HCT116 (cell line): ENCODE data around the gene FCER1A. TPM values are rescaled to one million over a fixed set of nuclear protein-coding genes. Genes with fewer than 3 reads are reported as not detected.

Source experiments
- ATAC-seq: fragments of 200-7000 bp; cut with Tn5 transposase; 2 replicates; pipeline ENCODE4 v1.9.1; 2020; ENCODE audit warnings: mild to moderate bottlenecking, moderate library complexity
- BruUV-seq: library from RNA; stranded (reverse); fragments of 400-500 nt; replicated peaks from 2 replicates; lab custom pipeline; 2021; lab: Mats Ljungman, UMichigan
- CTCF ChIA-PET: fragments of 300-600 bp; sonication (Branson Sonifier 250); formaldehyde crosslinking; loops from one replicate; lab custom pipeline; 2021; ENCODE audit warnings: antibody characterized with exemption; lab: Charles Lee
- POLR2A ChIA-PET: fragments of 300-600, 350-600 bp; sonication (Branson Sonifier 250); formaldehyde crosslinking; loops from one replicate; lab custom pipeline; 2021; ENCODE audit warnings: antibody characterized with exemption; lab: Charles Lee
- RAD21 ChIA-PET, 2 experiments: fragments of 300-600 bp; sonication (Branson Sonifier 250); formaldehyde crosslinking; loops; one replicate each; lab custom pipeline; 2023; ENCODE audit warnings: low total read pairs in 2 of 2; ENCODE audit not compliant: uncharacterized antibody in 2 of 2, unreplicated experiment in 2 of 2, low non-redundant PET in 1 of 2; lab: Charles Lee
- DNase-seq: peaks from one replicate; pipeline ENCODE4 v3.0.0-alpha.2; 2010; ENCODE audit warnings: low read depth, low spot score
- H2AFZ ChIP-seq: fragments of 200-600 bp; shearing (Covaris generic), sonication (generic); 2 replicates; pipeline ENCODE4 v1.6.1; 2017; ENCODE audit warnings: low read depth, mixed run types, mixed read lengths, antibody characterized with exemption, low read length; ENCODE audit not compliant: poor library complexity, severe bottlenecking
- H3K27ac ChIP-seq: 2 replicates; pipeline ENCODE4 v1.5.1; 2012; ENCODE audit warnings: low read depth, low read length
- H3K27me3 ChIP-seq: fragments of 200-600 bp; sonication (generic); 2 replicates; pipeline ENCODE4 v1.6.1; 2016; ENCODE audit warnings: mixed run types, low read length, mixed read lengths; ENCODE audit not compliant: insufficient read depth
- H3K36me3 ChIP-seq, 2 experiments: fragments of 200-500 bp in 1 of 2; fragments of 200-600 bp in 1 of 2; sonication (Bioruptor generic) in 1 of 2; sonication (generic) in 1 of 2; 2 replicates each; pipeline versions ENCODE4 v1.5.1 to v1.6.1; 2014 to 2016; ENCODE audit warnings: low read length in 2 of 2, inconsistent platforms in 1 of 2, mixed read lengths in 1 of 2, mixed run types in 1 of 2; ENCODE audit not compliant: insufficient read depth in 2 of 2, control insufficient read depth in 1 of 2
- H3K4me1 ChIP-seq, 2 experiments: fragments of 200-600 bp in 1 of 2; sonication (generic) in 1 of 2; 2 replicates each; pipeline versions ENCODE4 v1.5.1 to v1.6.1; 2012 to 2017; ENCODE audit warnings: low read length in 2 of 2, inconsistent platforms in 1 of 2, mild to moderate bottlenecking in 1 of 2, mixed read lengths in 1 of 2, mixed run types in 1 of 2, moderate library complexity in 1 of 2; ENCODE audit not compliant: insufficient read depth in 2 of 2, control insufficient read depth in 1 of 2
- H3K4me2 ChIP-seq: fragments of 200-600 bp; sonication (generic); 2 replicates; pipeline ENCODE4 v1.6.1; 2017; ENCODE audit warnings: mixed run types, low read length, mixed read lengths
- H3K4me3 ChIP-seq, 2 experiments: fragments of 200-600 bp in 1 of 2; sonication (generic) in 1 of 2; replicated peaks in 1 of 2; 2 replicates each; pipeline ENCODE4 v1.5.1; 2011 to 2016; ENCODE audit warnings: low read length in 2 of 2, control low read depth in 1 of 2, low read depth in 1 of 2, mild to moderate bottlenecking in 1 of 2, mixed read lengths in 1 of 2, mixed run types in 1 of 2
- H3K79me2 ChIP-seq: fragments of 200-600 bp; sonication (generic); 2 replicates; pipeline ENCODE4 v1.6.1; 2017; ENCODE audit warnings: mild to moderate bottlenecking, mixed run types, low read length, moderate library complexity, mixed read lengths; ENCODE audit not compliant: insufficient read depth
- H3K9ac ChIP-seq: fragments of 200-600 bp; sonication (generic); 2 replicates; pipeline ENCODE4 v1.6.1; 2016; ENCODE audit warnings: low read length, mixed read lengths
- H3K9me2 ChIP-seq: fragments of 200-600 bp; sonication (generic), shearing (Covaris generic); 2 replicates; pipeline ENCODE4 v1.6.1; 2017; ENCODE audit warnings: mixed run types, mild to moderate bottlenecking, moderate library complexity; ENCODE audit not compliant: insufficient read depth
- H3K9me3 ChIP-seq, 2 experiments: fragments of 200-500 bp in 1 of 2; fragments of 200-600 bp in 1 of 2; sonication (Bioruptor generic) in 1 of 2; sonication (generic) in 1 of 2; 2 replicates each; pipeline ENCODE4 v1.6.1; 2014 to 2017; ENCODE audit warnings: low read length in 2 of 2, mixed read lengths in 2 of 2, inconsistent platforms in 1 of 2, low read depth in 1 of 2, mild to moderate bottlenecking in 1 of 2, mixed run types in 1 of 2, moderate library complexity in 1 of 2; ENCODE audit not compliant: control insufficient read depth in 1 of 2, insufficient read depth in 1 of 2
- H4K20me1 ChIP-seq: fragments of 200-600 bp; sonication (generic), shearing (Covaris generic); 2 replicates; pipeline ENCODE4 v1.6.1; 2017; ENCODE audit warnings: mixed run types, mild to moderate bottlenecking, moderate library complexity; ENCODE audit not compliant: insufficient read depth
- CBX3 ChIP-seq: IDR thresholded peaks from 2 replicates; pipeline ENCODE4 v1.6.1; 2012; ENCODE audit warnings: low read depth
- EGR1 ChIP-seq: IDR thresholded peaks from 2 replicates; pipeline ENCODE4 v1.6.1; 2012; ENCODE audit warnings: low read depth
- EZH2 ChIP-seq: fragments of 200-600 bp; sonication (generic); IDR thresholded peaks from 2 replicates; pipeline ENCODE4 v1.6.1; 2017; ENCODE audit warnings: antibody characterized with exemption, mixed run types
- FOSL1 ChIP-seq: IDR thresholded peaks from 2 replicates; pipeline ENCODE4 v1.6.1; 2012; ENCODE audit warnings: low read depth
- JUND ChIP-seq: IDR thresholded peaks from 2 replicates; pipeline ENCODE4 v1.6.1; 2012
- POLR2AphosphoS5 ChIP-seq: IDR thresholded peaks from 2 replicates; pipeline ENCODE4 v1.6.1; 2011; ENCODE audit warnings: mild to moderate bottlenecking, low read depth, low read length, moderate library complexity
- SP1 ChIP-seq: IDR thresholded peaks from 2 replicates; pipeline ENCODE4 v1.6.1; 2012; ENCODE audit warnings: low read depth
- SRF ChIP-seq: IDR thresholded peaks from 2 replicates; pipeline ENCODE4 v1.6.1; 2012; ENCODE audit warnings: low read depth
- TCF7L2 ChIP-seq: IDR thresholded peaks from 2 replicates; pipeline ENCODE4 v1.7.0; 2011; ENCODE audit warnings: borderline replicate concordance, inconsistent platforms; ENCODE audit not compliant: insufficient read depth, insufficient read length; ENCODE audit errors: extremely low read depth
- YY1 ChIP-seq: IDR thresholded peaks from 2 replicates; pipeline ENCODE4 v1.6.1; 2011; ENCODE audit warnings: low read length, low read depth, moderate library complexity, mild to moderate bottlenecking; ENCODE audit not compliant: insufficient replicate concordance; ENCODE audit errors: extremely low read depth
- ZBTB33 ChIP-seq: IDR thresholded peaks from 2 replicates; pipeline ENCODE4 v1.6.1; 2011; ENCODE audit warnings: mild to moderate bottlenecking, low read length, moderate library complexity; ENCODE audit not compliant: insufficient replicate concordance; ENCODE audit errors: extremely low read depth
- ZFX ChIP-seq: fragments of 450-650 bp; IDR thresholded peaks from 2 replicates; pipeline ENCODE4 v1.6.1; 2017
- intact Hi-C: fragments of 100-400 bp; cut with micrococcal nuclease; formaldehyde crosslinking; loops from 2 replicates; pipeline ENCODE4 v1.10.0; 2022
- total RNA-seq: library from RNA; stranded (reverse); gene quantifications from one replicate; pipeline ENCODE4 v1.2.1, GENCODE V29; 2021; ENCODE audit not compliant: unreplicated experiment
- TF ChIP-seq, protein P1 (sequence below): IDR thresholded peaks from 2 replicates; pipeline ENCODE4 v1.6.1; 2012; ENCODE audit warnings: low read depth
- TF ChIP-seq, protein P2 (sequence below): IDR thresholded peaks from 2 replicates; pipeline ENCODE4 v1.6.1; 2012

The FCER1A gene
- total RNA-seq, 1 experiment from 2014 or later = not detected

- no peak for ATAC-seq
- Histone ChIP-seq H3K27me3 (peaks cover 18% of the 10 kb centered on the region; the same call in 1 of the 2 replicates), H3K36me3 (no peaks in the 10 kb centered on the region), H2AFZ (no peak overlapping the region), H3K9me2 (no peaks in the 10 kb centered on the region), H3K4me3 (no peak overlapping the region), H3K27ac (no peak overlapping the region), H3K9me3 (no peaks in the 10 kb centered on the region), H3K4me2 (no peak overlapping the region), H4K20me1 (no peaks in the 10 kb centered on the region), H3K79me2 (no peaks in the 10 kb centered on the region), H3K4me1 (no peaks in the 10 kb centered on the region), H3K9ac (no peak overlapping the region)
- CTCF ChIA-PET = no interaction called here
- DNase-seq = no peak
- intact Hi-C loops = no loop called here
- POLR2A ChIA-PET = no interaction called here
- no TSS peak for BruUV-seq
- RAD21 ChIA-PET = no interaction called here
- TF ChIP-seq EZH2 = no peak
- no peak for TF ChIP-seq FOSL1
- TF ChIP-seq YY1 = no peak
- TF ChIP-seq SRF = no peak
- TF ChIP-seq, protein P1, sequence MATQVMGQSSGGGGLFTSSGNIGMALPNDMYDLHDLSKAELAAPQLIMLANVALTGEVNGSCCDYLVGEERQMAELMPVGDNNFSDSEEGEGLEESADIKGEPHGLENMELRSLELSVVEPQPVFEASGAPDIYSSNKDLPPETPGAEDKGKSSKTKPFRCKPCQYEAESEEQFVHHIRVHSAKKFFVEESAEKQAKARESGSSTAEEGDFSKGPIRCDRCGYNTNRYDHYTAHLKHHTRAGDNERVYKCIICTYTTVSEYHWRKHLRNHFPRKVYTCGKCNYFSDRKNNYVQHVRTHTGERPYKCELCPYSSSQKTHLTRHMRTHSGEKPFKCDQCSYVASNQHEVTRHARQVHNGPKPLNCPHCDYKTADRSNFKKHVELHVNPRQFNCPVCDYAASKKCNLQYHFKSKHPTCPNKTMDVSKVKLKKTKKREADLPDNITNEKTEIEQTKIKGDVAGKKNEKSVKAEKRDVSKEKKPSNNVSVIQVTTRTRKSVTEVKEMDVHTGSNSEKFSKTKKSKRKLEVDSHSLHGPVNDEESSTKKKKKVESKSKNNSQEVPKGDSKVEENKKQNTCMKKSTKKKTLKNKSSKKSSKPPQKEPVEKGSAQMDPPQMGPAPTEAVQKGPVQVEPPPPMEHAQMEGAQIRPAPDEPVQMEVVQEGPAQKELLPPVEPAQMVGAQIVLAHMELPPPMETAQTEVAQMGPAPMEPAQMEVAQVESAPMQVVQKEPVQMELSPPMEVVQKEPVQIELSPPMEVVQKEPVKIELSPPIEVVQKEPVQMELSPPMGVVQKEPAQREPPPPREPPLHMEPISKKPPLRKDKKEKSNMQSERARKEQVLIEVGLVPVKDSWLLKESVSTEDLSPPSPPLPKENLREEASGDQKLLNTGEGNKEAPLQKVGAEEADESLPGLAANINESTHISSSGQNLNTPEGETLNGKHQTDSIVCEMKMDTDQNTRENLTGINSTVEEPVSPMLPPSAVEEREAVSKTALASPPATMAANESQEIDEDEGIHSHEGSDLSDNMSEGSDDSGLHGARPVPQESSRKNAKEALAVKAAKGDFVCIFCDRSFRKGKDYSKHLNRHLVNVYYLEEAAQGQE = no peak
- no peak for TF ChIP-seq SP1
- no peak for TF ChIP-seq CBX3
- TF ChIP-seq, protein P2, sequence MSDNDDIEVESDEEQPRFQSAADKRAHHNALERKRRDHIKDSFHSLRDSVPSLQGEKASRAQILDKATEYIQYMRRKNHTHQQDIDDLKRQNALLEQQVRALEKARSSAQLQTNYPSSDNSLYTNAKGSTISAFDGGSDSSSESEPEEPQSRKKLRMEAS = no peak
- TF ChIP-seq TCF7L2 = no peak
- no peak for TF ChIP-seq ZFX
- TF ChIP-seq EGR1 = no peak
- no peak for TF ChIP-seq POLR2AphosphoS5
- no peak for TF ChIP-seq ZBTB33
- no peak for TF ChIP-seq JUND
Measured at GRCh38 chr1:159275891-159276290, 26.2 kb upstream of the FCER1A start.
